ENCODE measurements around the gene ACBD7. TPM values are rescaled to one million over a fixed set of nuclear protein-coding genes. Genes with fewer than 3 reads are reported as not detected.

ACBD7 gene
- total RNA-seq, 1 donor from 2014 or later: 1.6 TPM

DNA sequence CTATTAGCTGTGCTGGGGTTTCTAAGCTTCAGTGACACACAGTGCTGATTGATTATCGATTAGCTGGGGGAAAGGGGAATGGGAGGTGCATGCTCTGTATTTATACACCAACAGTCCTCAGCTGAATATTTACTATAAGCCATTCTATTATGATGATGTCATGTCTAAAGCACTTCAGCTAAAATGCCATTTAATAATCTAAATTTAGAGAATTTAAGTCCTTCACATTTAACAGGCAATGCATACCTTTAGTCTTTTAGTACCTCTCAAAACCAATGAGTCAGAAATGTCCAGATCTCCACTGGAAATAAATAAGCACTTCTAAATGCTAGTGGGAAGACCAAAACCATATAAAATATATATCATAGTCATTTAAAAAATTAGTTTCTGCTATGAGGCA lies 33.1 kb upstream of the ACBD7 start:
- Histone ChIP-seq H3K4me1 (ENCODE audit: control insufficient read depth in 3 of 3, insufficient read depth in 3 of 3, low read length in 3 of 3) (no peaks in the 10 kb centered on the region), H3K9me3 (ENCODE audit: control insufficient read depth in 3 of 3, low read length in 3 of 3) (no peaks in the 10 kb centered on the region), H3K27me3 (ENCODE audit: control insufficient read depth in 3 of 3, insufficient read depth in 3 of 3, low read length in 3 of 3) (no peaks in the 10 kb centered on the region), H3K4me3 (ENCODE audit: low read length in 3 of 3) (no peak overlapping the region), H3K36me3 (ENCODE audit: control insufficient read depth in 3 of 3, insufficient read depth in 3 of 3, low read length in 3 of 3) (peaks cover 23 to 44% (median 37%) of the 10 kb centered on the region in 3 donors), H3K27ac (ENCODE audit: low read depth, low read length) (no peak overlapping the region), H3K9ac (ENCODE audit: low read depth in 1 of 3, low read length in 3 of 3) (no peak overlapping the region)

DNA sequence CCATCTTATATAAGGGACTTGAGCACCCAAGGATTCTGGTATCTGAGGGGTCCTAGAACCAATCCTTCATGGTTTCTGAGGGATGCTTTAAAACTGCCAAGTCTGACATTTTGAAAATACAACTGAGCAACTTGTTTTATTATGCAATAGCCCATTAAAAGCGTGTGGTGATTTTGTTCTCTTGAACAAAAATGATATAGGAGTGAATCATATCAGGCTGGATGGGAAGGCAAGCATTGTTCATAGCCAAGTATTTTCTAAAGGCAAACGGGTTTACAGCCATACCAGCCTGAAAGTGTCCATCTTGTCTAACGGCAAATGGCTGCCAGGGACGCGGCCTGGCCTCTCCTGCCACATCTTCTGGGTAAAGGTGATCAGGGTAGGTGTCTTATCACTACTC lies 31.9 kb upstream of the ACBD7 start:
- peaks cover 0 to 3% (median 0%) of the 10 kb centered on the region in 3 donors for H3K9me3 ChIP-seq (ENCODE audit: control insufficient read depth in 3 of 3, low read length in 3 of 3)
- peaks cover 19 to 44% (median 33%) of the 10 kb centered on the region in 3 donors for H3K36me3 ChIP-seq (ENCODE audit: control insufficient read depth in 3 of 3, insufficient read depth in 3 of 3, low read length in 3 of 3)
- H3K27ac ChIP-seq (ENCODE audit: low read depth, low read length): no peak overlapping the region
- H3K9ac ChIP-seq (ENCODE audit: low read depth in 1 of 3, low read length in 3 of 3): no peak overlapping the region
- no peak overlapping the region for H3K4me3 ChIP-seq (ENCODE audit: low read length in 3 of 3)
- H3K27me3 ChIP-seq (ENCODE audit: control insufficient read depth in 3 of 3, insufficient read depth in 3 of 3, low read length in 3 of 3): no peaks in the 10 kb centered on the region
- H3K4me1 ChIP-seq (ENCODE audit: control insufficient read depth in 3 of 3, insufficient read depth in 3 of 3, low read length in 3 of 3): no peaks in the 10 kb centered on the region

DNA sequence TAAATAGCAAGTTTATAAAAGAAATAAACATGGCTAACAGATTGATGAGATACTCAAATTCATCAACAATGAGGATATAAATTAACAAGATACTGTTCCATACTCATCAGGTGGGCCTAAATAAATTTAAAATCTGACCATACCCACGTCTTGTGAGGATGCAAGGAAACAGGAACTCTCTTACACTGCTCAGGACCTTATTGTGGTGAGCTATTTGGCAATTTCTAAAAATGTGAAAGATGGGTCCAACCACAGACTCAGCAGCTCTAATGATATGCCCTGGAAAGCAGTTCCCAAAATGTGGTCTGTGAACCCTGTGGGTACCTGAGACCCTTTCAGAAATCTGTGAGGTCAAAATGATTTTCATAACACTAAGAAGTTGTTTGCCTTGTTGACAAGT lies 30.0 kb upstream of the ACBD7 start:
- peaks cover 10 to 32% (median 32%) of the 10 kb centered on the region in 3 donors for H3K36me3 ChIP-seq (ENCODE audit: control insufficient read depth in 3 of 3, insufficient read depth in 3 of 3, low read length in 3 of 3)
- no peak overlapping the region for H3K4me3 ChIP-seq (ENCODE audit: low read length in 3 of 3)
- no peaks in the 10 kb centered on the region for H3K27me3 ChIP-seq (ENCODE audit: control insufficient read depth in 3 of 3, insufficient read depth in 3 of 3, low read length in 3 of 3)
- no peak overlapping the region for H3K9ac ChIP-seq (ENCODE audit: low read depth in 1 of 3, low read length in 3 of 3)
- no peak overlapping the region for H3K27ac ChIP-seq (ENCODE audit: low read depth, low read length)
- H3K4me1 ChIP-seq (ENCODE audit: control insufficient read depth in 3 of 3, insufficient read depth in 3 of 3, low read length in 3 of 3): no peaks in the 10 kb centered on the region
- peaks cover 0 to 3% (median 0%) of the 10 kb centered on the region in 3 donors for H3K9me3 ChIP-seq (ENCODE audit: control insufficient read depth in 3 of 3, low read length in 3 of 3)

DNA sequence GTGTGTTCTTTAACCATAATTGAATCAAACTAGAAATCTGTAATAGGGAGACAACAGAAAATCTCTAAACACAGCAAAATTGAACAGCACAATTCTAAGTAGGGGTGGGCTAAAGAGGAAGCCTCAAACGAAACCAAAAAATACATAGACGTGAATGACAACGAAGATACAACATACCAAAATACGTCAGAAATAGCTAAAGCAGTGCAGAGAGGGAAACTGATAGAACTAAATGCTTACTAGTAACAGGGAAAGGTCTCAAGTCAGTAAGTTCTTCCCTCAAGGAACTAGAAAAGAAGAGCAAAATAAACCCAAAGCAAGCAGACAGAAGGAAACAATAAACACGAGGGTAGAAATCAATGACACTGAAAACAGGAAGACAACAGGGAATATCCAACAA lies 27.6 kb upstream of the ACBD7 start:
- no peak overlapping the region for H3K27ac ChIP-seq (ENCODE audit: low read depth, low read length)
- H3K4me1 ChIP-seq (ENCODE audit: control insufficient read depth in 3 of 3, insufficient read depth in 3 of 3, low read length in 3 of 3): no peaks in the 10 kb centered on the region
- no peaks in the 10 kb centered on the region for H3K27me3 ChIP-seq (ENCODE audit: control insufficient read depth in 3 of 3, insufficient read depth in 3 of 3, low read length in 3 of 3)
- peaks cover 10 to 38% (median 33%) of the 10 kb centered on the region in 3 donors for H3K36me3 ChIP-seq (ENCODE audit: control insufficient read depth in 3 of 3, insufficient read depth in 3 of 3, low read length in 3 of 3)
- H3K9ac ChIP-seq (ENCODE audit: low read depth in 1 of 3, low read length in 3 of 3): no peak overlapping the region
- no peak overlapping the region for H3K4me3 ChIP-seq (ENCODE audit: low read length in 3 of 3)
- peaks cover 0 to 3% (median 0%) of the 10 kb centered on the region in 3 donors for H3K9me3 ChIP-seq (ENCODE audit: control insufficient read depth in 3 of 3, low read length in 3 of 3)

DNA sequence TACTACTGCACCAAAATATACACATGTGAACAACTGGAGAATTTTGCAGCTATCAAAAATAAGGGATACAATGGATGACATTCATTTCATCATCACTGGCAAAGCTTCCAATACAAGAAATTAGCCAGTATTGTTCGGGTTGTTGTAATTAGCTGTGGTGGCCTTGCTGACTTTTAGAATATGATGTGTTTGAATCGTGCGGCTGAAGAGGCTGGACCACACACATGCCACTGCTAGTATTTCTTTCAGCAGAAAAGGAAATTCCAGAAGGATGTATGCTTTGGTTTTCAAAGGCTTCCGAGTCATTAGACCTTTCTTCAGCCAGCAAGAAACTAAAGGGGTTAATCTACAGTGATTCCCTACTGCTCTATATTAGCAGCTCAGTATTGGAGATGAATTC lies 25.2 kb upstream of the ACBD7 start:
- Histone ChIP-seq H3K9ac (ENCODE audit: low read depth in 1 of 3, low read length in 3 of 3) (no peak overlapping the region), H3K4me3 (ENCODE audit: low read length in 3 of 3) (no peak overlapping the region), H3K27me3 (ENCODE audit: control insufficient read depth in 3 of 3, insufficient read depth in 3 of 3, low read length in 3 of 3) (no peaks in the 10 kb centered on the region), H3K4me1 (ENCODE audit: control insufficient read depth in 3 of 3, insufficient read depth in 3 of 3, low read length in 3 of 3) (no peaks in the 10 kb centered on the region), H3K27ac (ENCODE audit: low read depth, low read length) (no peak overlapping the region), H3K9me3 (ENCODE audit: control insufficient read depth in 3 of 3, low read length in 3 of 3) (peaks cover 0 to 3% (median 0%) of the 10 kb centered on the region in 3 donors), H3K36me3 (ENCODE audit: control insufficient read depth in 3 of 3, insufficient read depth in 3 of 3, low read length in 3 of 3) (peaks cover 5 to 25% (median 21%) of the 10 kb centered on the region in 3 donors)

DNA sequence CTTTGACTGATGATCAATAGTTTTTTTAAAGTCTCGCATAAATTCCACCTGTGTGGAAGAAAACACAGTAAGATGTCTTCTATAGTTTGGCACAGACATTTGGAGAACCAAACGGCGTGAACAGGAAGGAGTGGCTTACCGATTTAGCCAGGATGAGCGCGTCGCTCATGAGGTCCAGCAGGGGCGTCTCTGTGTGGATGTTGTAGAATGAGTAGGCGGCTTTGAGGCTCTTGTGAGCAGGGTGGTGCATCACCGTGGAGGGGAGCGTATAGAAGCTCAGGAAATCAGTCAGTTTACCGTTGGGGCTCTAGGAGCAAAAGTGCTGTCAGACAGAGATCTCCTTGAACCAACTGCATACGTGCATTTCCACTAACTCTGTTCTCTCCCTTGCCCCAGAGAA lies 24.1 kb upstream of the ACBD7 start:
- H3K4me1 ChIP-seq (ENCODE audit: control insufficient read depth in 3 of 3, insufficient read depth in 3 of 3, low read length in 3 of 3): no peaks in the 10 kb centered on the region
- no peak overlapping the region for H3K9ac ChIP-seq (ENCODE audit: low read depth in 1 of 3, low read length in 3 of 3)
- no peaks in the 10 kb centered on the region for H3K27me3 ChIP-seq (ENCODE audit: control insufficient read depth in 3 of 3, insufficient read depth in 3 of 3, low read length in 3 of 3)
- H3K4me3 ChIP-seq (ENCODE audit: low read length in 3 of 3): no peak overlapping the region
- H3K36me3 ChIP-seq (ENCODE audit: control insufficient read depth in 3 of 3, insufficient read depth in 3 of 3, low read length in 3 of 3): peaks cover 3 to 25% (median 13%) of the 10 kb centered on the region in 3 donors
- peaks cover 0 to 3% (median 0%) of the 10 kb centered on the region in 3 donors for H3K9me3 ChIP-seq (ENCODE audit: control insufficient read depth in 3 of 3, low read length in 3 of 3)
- H3K27ac ChIP-seq (ENCODE audit: low read depth, low read length): no peak overlapping the region

DNA sequence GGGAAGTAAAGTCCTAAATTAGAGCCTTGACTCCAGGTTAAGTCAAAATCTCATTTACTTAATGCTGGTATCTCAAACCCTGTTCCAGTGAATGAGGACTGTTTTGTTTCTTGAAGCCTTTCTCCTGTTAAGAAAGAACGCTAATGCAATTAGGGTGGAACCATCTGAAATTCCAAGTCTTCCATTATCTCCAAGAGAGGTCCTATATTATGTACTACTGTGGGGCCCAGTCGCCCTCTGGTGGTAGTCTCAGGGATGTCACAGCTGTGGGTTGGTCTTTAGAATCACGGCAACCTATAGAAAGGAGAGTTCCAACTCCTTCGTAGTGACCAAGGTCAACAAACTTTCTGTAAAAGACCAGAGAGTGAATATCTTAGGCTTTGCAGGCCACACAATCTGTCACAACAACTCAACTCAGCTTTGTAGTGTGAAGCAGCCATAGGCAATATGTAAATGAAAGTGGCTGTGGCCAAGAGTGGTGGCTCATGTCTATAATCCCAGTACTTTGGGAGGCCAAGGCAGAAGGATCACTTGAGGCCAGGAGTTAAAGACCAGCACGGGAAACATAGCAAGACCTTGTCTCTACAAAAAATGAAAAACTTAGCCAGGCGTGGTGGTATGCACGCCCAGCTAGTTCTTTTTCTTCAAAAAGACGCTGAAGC lies 17.9 kb upstream of the ACBD7 start:
- no peaks in the 10 kb centered on the region for H3K9me3 ChIP-seq (ENCODE audit: control insufficient read depth in 3 of 3, low read length in 3 of 3)
- H3K27ac ChIP-seq (ENCODE audit: low read depth, low read length): no peak overlapping the region
- no peak overlapping the region for H3K4me3 ChIP-seq (ENCODE audit: low read length in 3 of 3)
- peaks cover 0 to 5% (median 2%) of the 10 kb centered on the region in 3 donors for H3K4me1 ChIP-seq (ENCODE audit: control insufficient read depth in 3 of 3, insufficient read depth in 3 of 3, low read length in 3 of 3)
- H3K9ac ChIP-seq (ENCODE audit: low read depth in 1 of 3, low read length in 3 of 3): no peak overlapping the region
- peaks cover 25 to 36% (median 34%) of the 10 kb centered on the region in 3 donors for H3K36me3 ChIP-seq (ENCODE audit: control insufficient read depth in 3 of 3, insufficient read depth in 3 of 3, low read length in 3 of 3)
- H3K27me3 ChIP-seq (ENCODE audit: control insufficient read depth in 3 of 3, insufficient read depth in 3 of 3, low read length in 3 of 3): no peaks in the 10 kb centered on the region

DNA sequence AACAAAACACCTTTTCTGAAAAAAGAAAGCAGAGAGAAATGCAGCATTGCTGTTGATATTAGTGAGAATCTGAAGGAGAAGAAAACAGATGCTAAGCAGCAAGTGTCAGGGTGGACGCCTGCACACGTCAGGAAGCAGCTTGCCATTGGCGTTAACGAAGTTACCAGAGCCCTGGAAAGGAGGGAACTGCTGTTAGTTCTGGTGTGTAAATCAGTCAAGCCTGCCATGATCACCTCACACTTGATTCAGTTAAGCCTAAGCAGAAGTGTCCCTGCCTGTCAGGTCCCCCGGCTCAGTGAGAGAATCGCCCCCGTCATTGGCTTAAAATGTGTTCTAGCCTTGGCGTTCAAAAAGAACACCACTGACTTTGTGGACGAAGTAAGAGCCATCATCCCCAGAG lies 14.9 kb upstream of the ACBD7 start:
- H3K4me3 ChIP-seq (ENCODE audit: low read length in 3 of 3): no peak overlapping the region
- H3K9ac ChIP-seq (ENCODE audit: low read depth in 1 of 3, low read length in 3 of 3): no peak overlapping the region
- peaks cover 26 to 37% (median 32%) of the 10 kb centered on the region in 3 donors for H3K36me3 ChIP-seq (ENCODE audit: control insufficient read depth in 3 of 3, insufficient read depth in 3 of 3, low read length in 3 of 3)
- H3K27ac ChIP-seq (ENCODE audit: low read depth, low read length): no peak overlapping the region
- peaks cover 5 to 7% (median 5%) of the 10 kb centered on the region in 3 donors for H3K4me1 ChIP-seq (ENCODE audit: control insufficient read depth in 3 of 3, insufficient read depth in 3 of 3, low read length in 3 of 3)
- no peaks in the 10 kb centered on the region for H3K27me3 ChIP-seq (ENCODE audit: control insufficient read depth in 3 of 3, insufficient read depth in 3 of 3, low read length in 3 of 3)
- no peaks in the 10 kb centered on the region for H3K9me3 ChIP-seq (ENCODE audit: control insufficient read depth in 3 of 3, low read length in 3 of 3)

DNA sequence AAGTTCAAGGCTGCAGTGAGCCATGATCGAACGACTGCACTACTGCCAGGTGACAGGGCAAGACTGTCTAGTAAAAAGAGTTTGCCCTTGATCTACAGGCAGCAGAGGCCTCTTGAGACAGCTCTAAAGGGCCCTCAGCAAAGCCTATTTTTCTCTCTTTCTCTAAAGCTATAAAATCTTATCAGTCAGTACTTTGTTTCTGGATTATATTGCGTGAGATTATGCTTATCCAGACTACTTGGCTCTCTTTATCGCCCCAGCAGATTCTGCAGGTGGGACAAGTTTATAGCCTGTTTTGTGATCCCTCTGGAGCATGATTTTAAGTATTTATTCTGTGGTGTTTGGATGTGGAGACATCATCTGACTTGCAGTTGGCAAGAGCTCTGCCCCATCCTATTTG lies 11.3 kb upstream of the ACBD7 start:
- Histone ChIP-seq H3K4me1 (ENCODE audit: control insufficient read depth in 3 of 3, insufficient read depth in 3 of 3, low read length in 3 of 3) (peaks cover 14 to 17% (median 17%) of the 10 kb centered on the region in 3 donors), H3K9me3 (ENCODE audit: control insufficient read depth in 3 of 3, low read length in 3 of 3) (no peaks in the 10 kb centered on the region), H3K36me3 (ENCODE audit: control insufficient read depth in 3 of 3, insufficient read depth in 3 of 3, low read length in 3 of 3) (peaks cover 22 to 27% (median 23%) of the 10 kb centered on the region in 3 donors), H3K27me3 (ENCODE audit: control insufficient read depth in 3 of 3, insufficient read depth in 3 of 3, low read length in 3 of 3) (no peaks in the 10 kb centered on the region), H3K4me3 (ENCODE audit: low read length in 3 of 3) (no peak overlapping the region), H3K9ac (ENCODE audit: low read depth in 1 of 3, low read length in 3 of 3) (peak overlapping the region in 1 of 3 donors; percentile 33), H3K27ac (ENCODE audit: low read depth, low read length) (no peak overlapping the region)

DNA sequence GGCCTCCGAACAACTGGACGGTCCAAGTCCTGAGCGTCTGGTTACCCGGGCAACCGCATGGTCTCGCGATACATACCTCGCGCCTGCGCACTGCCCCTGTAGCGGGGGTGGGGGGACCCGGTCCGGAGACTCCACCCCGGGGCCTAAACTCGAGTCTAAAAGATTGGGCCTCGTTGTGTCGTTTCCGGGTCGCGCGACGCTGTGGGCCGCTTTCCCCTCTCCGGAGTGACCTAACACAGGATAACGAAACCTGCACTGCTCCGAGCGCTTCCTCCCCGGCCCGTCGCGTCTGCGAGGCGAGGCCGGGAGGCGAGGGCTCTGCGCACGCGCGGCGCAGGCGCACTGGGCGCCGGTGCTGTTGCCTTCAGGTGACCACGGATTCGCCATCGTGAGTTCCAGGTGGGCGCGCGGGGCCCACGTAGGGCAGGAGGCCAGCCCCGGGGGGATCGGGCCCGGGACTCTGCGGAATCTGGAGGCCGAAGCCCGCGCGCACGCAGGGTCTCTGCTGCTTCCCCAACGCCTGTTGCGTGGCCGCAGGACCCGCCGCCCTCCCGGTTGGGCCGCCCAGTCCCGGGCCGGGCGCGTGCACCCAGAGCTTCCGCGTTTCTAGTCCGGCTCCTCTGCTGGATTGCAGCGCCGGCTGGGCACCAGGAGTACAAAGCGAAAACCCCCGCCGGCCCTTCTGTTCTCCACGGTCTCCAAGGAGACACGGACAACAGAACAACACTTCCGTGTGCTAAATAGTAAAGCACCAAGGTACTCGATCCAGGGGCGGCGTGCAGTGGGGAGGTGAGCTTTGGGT lies 8.6 kb upstream of the ACBD7 start, which contains the start of gene RPP38:
Gene RPP38 (plus strand): TSS at position 345 of the 802 bp plus-strand sequence. CDS start 5,960 bp downstream, outside the sequence.
- Histone ChIP-seq H3K4me1 (ENCODE audit: control insufficient read depth in 3 of 3, insufficient read depth in 3 of 3, low read length in 3 of 3) (peaks cover 14 to 17% (median 17%) of the 10 kb centered on the region in 3 donors), H3K27me3 (ENCODE audit: control insufficient read depth in 3 of 3, insufficient read depth in 3 of 3, low read length in 3 of 3) (no peaks in the 10 kb centered on the region), H3K36me3 (ENCODE audit: control insufficient read depth in 3 of 3, insufficient read depth in 3 of 3, low read length in 3 of 3) (peaks cover 4 to 10% (median 5%) of the 10 kb centered on the region in 3 donors), H3K9ac (ENCODE audit: low read depth in 1 of 3, low read length in 3 of 3) (peak within 1 kb of the TSS; percentile 93 to 94 (median 93)), H3K4me3 (ENCODE audit: low read length in 3 of 3) (peak within 1 kb of the TSS; percentile 92 to 95 (median 92)), H3K9me3 (ENCODE audit: control insufficient read depth in 3 of 3, low read length in 3 of 3) (no peaks in the 10 kb centered on the region), H3K27ac (ENCODE audit: low read depth, low read length) (peak within 1 kb of the TSS; percentile 90)

Measured in skeletal muscle tissue (tissue), 4 donors.